ENCODE results near the gene PIP5K1B.

DNA sequence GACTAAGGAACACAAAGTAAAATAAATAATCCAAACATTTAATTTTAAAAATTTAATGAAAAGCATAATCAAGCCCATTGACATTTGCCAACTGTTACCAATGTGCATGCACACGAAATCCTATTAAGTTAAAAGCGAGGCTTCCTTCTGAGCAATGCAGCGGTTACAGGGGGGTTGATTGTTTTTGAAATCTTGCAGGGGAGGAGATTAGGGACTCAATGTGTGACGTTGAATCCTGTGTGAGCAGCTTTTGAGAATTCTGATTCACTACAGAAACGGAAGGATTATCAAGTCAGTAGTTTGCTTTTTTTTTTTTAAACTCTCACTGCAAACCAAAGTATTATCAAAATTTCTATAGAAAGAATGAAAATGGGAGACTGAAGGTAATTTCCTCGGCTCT, 199.4 kb downstream of the PIP5K1B start:
- TF ChIP-seq SNAI2 (CRISPR knock-in tag; IDR thresholded peaks at IDR 0.05) (no peak), CSDC2 (CRISPR knock-in tag; IDR thresholded peaks at IDR 0.05) (no peak), TOX (CRISPR knock-in tag; IDR thresholded peaks at IDR 0.05; ENCODE audit: borderline replicate concordance) (no peak), ZFP30 (CRISPR knock-in tag; IDR thresholded peaks at IDR 0.05) (no peak), PPARA (CRISPR knock-in tag; IDR thresholded peaks at IDR 0.05; ENCODE audit: borderline replicate concordance) (no peak), TCF4 (CRISPR knock-in tag; IDR thresholded peaks at IDR 0.05; ENCODE audit: borderline replicate concordance) (no peak), ZNF70 (CRISPR knock-in tag; IDR thresholded peaks at IDR 0.05) (no peak)
- TF ChIP-seq, protein P1, sequence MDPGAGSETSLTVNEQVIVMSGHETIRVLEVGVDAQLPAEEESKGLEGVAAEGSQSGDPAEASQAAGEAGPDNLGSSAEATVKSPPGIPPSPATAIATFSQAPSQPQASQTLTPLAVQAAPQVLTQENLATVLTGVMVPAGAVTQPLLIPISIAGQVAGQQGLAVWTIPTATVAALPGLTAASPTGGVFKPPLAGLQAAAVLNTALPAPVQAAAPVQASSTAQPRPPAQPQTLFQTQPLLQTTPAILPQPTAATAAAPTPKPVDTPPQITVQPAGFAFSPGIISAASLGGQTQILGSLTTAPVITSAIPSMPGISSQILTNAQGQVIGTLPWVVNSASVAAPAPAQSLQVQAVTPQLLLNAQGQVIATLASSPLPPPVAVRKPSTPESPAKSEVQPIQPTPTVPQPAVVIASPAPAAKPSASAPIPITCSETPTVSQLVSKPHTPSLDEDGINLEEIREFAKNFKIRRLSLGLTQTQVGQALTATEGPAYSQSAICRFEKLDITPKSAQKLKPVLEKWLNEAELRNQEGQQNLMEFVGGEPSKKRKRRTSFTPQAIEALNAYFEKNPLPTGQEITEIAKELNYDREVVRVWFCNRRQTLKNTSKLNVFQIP (CRISPR knock-in tag; IDR thresholded peaks at IDR 0.05; ENCODE audit: borderline replicate concordance, low read depth), result no peak
- TF ChIP-seq, protein P2, sequence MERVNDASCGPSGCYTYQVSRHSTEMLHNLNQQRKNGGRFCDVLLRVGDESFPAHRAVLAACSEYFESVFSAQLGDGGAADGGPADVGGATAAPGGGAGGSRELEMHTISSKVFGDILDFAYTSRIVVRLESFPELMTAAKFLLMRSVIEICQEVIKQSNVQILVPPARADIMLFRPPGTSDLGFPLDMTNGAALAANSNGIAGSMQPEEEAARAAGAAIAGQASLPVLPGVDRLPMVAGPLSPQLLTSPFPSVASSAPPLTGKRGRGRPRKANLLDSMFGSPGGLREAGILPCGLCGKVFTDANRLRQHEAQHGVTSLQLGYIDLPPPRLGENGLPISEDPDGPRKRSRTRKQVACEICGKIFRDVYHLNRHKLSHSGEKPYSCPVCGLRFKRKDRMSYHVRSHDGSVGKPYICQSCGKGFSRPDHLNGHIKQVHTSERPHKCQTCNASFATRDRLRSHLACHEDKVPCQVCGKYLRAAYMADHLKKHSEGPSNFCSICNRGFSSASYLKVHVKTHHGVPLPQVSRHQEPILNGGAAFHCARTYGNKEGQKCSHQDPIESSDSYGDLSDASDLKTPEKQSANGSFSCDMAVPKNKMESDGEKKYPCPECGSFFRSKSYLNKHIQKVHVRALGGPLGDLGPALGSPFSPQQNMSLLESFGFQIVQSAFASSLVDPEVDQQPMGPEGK (CRISPR knock-in tag; IDR thresholded peaks at IDR 0.05; ENCODE audit: borderline replicate concordance), result no peak
- TF ChIP-seq, protein P3, sequence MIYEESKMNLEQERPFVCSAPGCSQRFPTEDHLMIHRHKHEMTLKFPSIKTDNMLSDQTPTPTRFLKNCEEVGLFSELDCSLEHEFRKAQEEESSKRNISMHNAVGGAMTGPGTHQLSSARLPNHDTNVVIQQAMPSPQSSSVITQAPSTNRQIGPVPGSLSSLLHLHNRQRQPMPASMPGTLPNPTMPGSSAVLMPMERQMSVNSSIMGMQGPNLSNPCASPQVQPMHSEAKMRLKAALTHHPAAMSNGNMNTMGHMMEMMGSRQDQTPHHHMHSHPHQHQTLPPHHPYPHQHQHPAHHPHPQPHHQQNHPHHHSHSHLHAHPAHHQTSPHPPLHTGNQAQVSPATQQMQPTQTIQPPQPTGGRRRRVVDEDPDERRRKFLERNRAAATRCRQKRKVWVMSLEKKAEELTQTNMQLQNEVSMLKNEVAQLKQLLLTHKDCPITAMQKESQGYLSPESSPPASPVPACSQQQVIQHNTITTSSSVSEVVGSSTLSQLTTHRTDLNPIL (CRISPR knock-in tag; IDR thresholded peaks at IDR 0.05; ENCODE audit: low read depth), result no peak

Data from SK-N-SH treated with all-trans-retinoic acid at 6 μM for 48 hours (cell line).